ENCODE results near the gene SH3BGRL3.

- TF ChIP-seq CTCF (IDR thresholded peaks at IDR 0.05; ENCODE audit: poor library complexity, severe bottlenecking) (no peak), EZH2 (IDR thresholded peaks at IDR 0.05; ENCODE audit: borderline replicate concordance, insufficient read depth, low read length, poor library complexity, severe bottlenecking) (no peak), RAD21 (conservative IDR thresholded peaks at IDR 0.05) (no peak), REST (IDR thresholded peaks at IDR 0.05; ENCODE audit: borderline replicate concordance) (no peak), EP300 (conservative IDR thresholded peaks at IDR 0.05; ENCODE audit: poor library complexity, severe bottlenecking) (no peak), SMC3 (conservative IDR thresholded peaks at IDR 0.05; ENCODE audit: poor library complexity) (no peak)
These were observed 9.5 kb downstream of the SH3BGRL3 start for GRCh38 chr1:26289158-26290059.
